HG03469 (cell line): Measurements from ENCODE around the gene PSAPL1.

Source experiments
- ATAC-seq: cut with Tn5 transposase; IDR thresholded peaks from one replicate; pipeline ENCODE4 v1.9.1; 2021; ENCODE audit warnings: mild to moderate bottlenecking, moderate library complexity, moderate number of reproducible peaks; ENCODE audit not compliant: unreplicated experiment

The PSAPL1 gene

DNA sequence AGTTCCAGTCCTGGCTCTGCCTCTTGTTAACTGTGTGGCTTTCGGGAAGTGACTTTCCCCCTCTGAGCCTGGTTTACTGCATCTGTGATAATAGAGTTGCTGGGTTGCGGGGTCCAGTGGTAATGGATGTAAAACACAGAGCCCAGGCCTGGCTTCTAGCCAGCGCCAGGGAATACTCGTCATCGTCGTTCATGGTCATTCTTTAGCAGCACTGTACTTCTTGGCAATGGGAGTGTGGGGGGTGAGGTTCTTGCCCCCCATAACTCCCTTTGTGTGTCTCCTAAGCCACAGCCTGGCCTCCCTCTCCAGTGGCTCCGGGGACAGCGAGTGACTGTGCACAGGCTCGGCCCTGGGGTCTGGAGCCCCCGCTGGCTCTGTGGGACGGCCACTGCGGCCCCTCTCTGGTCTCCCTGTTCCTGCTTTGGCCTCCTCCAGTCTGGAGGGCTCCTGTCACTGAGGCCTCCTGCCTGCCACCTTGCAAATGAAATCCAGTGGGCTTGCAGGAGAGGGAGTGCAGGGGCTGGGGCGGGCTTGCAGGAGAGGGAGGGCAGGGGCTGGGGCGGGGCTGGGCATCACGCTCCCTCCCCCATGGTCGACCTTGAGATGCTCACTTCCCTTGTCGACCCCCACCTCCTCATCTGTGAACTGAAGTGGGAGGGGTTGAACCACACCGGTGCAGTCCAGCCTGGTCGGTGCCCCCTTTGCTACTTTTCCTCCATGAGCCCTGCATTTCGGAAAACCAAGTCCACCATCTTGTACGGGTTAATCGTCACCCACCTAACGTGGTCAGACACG, 13.2 kb downstream of the PSAPL1 start:
- no peak for ATAC-seq

DNA sequence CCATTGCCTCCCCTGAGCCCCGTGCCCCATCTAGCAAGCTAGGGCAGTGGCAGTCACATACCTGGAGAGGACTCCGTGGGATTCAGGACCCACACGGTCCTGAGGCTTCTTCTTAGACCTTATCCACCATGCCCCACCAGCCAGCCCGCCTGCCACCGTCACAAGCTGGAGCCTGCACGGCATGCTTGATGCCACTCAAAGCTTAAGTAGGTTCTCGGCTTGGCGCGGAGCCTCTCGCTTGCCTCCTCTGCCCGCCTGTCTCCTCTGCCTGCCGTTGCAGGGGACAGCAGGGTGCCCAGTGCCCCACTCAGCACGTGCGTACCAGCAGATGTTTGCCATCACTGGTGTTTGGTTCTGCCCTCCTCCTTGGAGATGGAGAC, 14.1 kb downstream of the PSAPL1 start:
- no peak for ATAC-seq

GRCh38 chr4:7419961-7420660, 14.6 kb downstream of the PSAPL1 start:
- no peak for ATAC-seq

DNA sequence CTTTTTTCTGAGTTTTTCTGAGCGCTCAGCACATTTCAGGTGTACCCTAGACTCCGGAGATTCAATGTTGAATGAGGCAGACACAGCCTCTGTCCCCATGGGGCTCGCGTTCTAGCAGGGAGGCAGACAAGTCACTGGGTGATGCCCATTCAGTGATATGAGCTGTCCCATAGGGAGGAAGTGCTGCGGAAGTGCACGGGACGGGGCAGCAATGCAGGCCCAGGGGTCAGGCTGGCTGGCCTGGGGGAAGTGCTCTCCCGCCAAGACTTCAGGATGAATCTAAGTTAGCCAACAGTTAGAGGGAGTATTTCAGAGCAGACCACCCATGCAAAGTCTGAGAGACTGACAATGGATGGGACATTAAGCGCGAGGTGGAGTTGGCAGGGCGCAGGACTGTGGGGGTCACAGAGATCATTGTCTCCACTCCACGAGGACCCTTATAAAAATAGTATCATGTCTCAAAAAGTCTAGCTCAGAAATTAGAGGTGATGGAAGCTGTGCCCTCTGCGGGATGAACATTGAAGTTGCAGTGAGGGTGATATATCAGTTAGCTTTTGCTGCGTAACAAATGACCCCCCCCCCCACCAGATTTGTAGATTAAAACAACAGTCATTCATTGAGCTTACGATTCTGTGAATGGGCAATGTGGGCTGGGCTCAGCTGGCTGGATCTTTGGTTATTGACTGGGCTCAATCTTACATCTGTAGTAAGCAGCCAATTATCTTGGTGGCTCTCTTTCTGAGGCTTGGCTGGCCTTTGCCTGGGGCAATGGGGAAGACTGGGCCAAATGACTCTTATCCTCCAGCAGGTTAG, 16.4 kb downstream of the PSAPL1 start:
- ATAC-seq: no peak

- ATAC-seq: no peak
Observed at GRCh38 chr4:7417639-7418038, 17.1 kb downstream of the PSAPL1 start.

DNA sequence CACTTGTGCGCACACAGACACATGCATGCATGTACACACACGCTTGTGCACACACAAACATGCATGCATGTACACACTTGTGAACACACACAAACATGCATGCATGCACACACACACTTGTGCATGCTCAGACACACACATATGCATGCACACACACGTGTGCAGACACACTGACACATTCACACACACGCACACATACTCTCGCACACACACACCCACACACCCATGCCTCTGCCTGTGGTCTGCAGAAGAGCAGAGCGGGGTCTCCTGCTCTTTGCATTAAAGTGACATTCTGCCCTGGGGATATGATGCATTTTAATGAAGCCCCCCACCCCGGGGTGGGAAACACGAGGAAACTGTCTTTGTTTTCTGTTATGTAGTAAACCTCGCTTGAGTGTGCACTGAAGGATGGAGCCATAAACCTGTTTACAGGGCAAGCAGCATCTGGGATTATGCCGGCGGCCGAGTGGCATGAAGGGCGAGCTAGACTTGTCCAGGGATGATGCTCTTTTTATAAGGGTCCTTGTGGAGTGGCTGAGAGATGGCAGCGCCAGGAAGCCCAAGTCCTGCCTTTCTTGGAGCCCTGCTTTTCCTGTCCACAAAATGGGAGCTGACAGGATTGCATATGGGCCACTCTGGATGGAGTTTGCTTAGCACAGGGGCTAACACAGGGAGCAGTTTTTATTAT, 17.8 kb downstream of the PSAPL1 start:
- no peak for ATAC-seq

DNA sequence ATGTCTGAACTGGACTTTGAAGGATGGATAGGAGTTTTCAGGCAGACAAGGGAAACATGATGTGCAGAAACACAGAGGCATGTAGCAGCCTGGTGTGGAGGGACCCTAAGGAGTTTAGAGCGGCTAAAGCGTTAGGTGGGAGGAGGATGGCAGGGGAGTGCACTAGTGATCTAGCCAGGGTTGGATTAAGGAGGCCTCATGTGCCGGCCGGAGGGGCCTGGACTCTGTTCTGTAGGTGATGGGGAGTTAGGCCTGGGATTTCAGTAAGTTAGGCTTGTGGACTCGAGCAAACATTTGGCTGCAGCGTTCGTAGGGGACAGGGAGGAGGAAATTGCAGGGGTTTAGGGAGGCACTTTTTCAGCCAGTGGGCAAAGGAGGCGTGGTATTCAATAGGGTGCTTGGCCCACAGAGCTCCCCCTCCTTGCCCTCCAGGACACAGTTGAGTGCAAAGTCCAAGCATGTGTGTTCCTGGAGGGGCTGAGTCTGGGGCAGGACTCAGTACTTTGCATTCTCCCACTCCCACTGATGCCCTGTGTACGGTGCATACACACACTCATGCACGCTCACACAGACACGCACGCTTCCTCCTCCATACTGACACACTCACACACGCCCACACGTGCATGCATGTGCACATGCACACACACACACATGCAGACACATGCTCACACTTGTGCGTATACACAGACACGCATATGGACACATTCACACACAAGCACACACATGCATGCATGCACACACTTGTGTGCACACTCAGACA, 18.6 kb downstream of the PSAPL1 start:
- no peak for ATAC-seq

DNA sequence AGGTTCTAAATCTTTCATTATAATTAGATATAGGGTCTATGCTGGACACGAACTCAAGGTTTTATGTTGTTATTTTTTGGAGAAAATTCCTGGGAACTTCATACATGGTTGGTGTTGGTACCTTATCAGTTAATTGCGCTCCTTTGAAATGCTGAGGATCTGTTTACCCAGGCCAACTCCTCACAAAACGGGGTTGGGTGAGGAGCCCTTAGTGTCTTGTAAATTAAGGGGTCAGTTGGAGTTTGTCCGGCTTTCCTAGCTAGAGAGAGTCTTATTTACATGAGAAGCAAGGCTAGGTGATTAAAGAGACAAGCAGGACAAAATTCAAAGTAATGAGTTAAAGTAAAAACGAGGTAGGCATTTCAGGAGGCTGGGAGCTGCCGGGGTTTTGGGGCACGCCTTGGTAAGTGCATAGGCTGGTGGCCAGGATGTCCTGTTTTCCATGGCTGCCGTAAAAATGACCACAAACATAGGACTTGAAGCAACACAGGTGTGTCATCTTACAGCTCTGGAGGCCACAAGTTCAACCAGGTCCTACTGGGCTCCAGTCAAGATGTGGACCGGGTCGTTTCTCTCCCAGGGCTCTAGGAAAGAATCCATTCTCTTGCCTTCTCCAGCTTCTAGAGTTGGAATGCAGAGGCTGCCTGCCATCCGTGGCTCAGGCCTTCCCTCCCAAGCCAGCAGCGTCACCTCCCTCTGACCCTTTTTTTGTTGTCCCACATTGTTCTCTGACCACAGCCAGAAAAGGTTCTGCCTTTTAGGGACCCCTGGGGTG, 19.8 kb downstream of the PSAPL1 start:
- ATAC-seq: no peak

GRCh38 chr4:7414046-7414445, 20.7 kb downstream of the PSAPL1 start:
- ATAC-seq: no peak

DNA sequence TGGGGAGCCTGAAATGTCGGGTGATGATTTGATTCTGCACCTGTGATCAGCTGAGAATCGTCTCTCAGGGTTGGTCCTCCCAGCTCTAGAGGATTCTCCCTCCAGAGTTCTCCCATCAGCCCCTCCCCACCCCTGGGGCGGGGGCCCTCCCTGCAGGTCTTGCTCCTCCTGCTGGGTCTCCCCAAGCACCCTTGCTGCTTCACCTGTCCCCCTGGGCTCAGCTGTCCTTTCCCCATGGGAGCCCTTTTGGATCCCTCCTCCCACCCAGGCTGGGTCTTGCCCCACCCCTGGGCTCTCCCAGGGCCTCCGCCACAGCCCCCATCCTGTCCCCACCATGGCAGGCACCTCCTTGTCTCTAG, 22.2 kb downstream of the PSAPL1 start:
- ATAC-seq: no peak

GRCh38 chr4:7411896-7412553, 22.7 kb downstream of the PSAPL1 start:
- no peak for ATAC-seq

- ATAC-seq: no peak
Observed at GRCh38 chr4:7411491-7411890, 23.2 kb downstream of the PSAPL1 start.

GRCh38 chr4:7410446-7410845, 24.3 kb downstream of the PSAPL1 start:
- ATAC-seq: no peak

GRCh38 chr4:7408166-7408565, 26.6 kb downstream of the PSAPL1 start:
- no peak for ATAC-seq

GRCh38 chr4:7403001-7403400, 31.7 kb downstream of the PSAPL1 start:
- ATAC-seq: no peak

DNA sequence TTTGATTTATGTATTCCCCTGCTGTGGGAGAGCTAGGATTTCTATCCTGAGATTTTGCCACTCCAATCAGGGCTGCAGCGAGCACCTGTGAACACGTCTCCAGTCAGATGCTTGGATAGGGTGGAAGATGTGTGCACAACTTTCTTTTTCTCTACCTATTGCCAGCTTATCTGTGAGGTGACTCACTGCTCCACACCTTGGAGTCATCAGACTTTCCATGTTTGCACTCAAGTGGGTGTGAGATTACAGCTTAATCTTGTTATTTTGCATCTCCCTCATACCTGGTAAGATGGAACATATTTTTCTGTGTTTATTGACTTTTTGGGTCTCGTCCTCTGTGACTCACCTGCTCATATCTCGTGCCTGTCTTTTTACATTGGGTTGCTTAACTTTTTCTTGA, 32.2 kb downstream of the PSAPL1 start:
- ATAC-seq: no peak

- no peak for ATAC-seq
Observed at GRCh38 chr4:7400671-7401298, 33.9 kb downstream of the PSAPL1 start.

- ATAC-seq: no peak
Observed at GRCh38 chr4:7399440-7400234, 35.1 kb downstream of the PSAPL1 start.
